A673 (cell line): ENCODE data around the gene RNF13.

Experiments used
- CTCF ChIP-seq: fragments of 300-800, 200-600 bp; sonication (generic); conservative IDR thresholded peaks from 2 replicates; pipeline ENCODE4 v1.5.1; 2017; ENCODE audit warnings: low read depth, mild to moderate bottlenecking, antibody characterized with exemption, low read length, moderate library complexity, mixed read lengths
- EZH2 ChIP-seq: fragments of 200-600 bp; sonication (generic); IDR thresholded peaks from 2 replicates; pipeline ENCODE4 v1.6.1; 2017; ENCODE audit warnings: borderline replicate concordance, low read depth, mild to moderate bottlenecking, mixed read lengths, antibody characterized with exemption, low read length; ENCODE audit not compliant: poor library complexity, severe bottlenecking

GRCh38 chr3:149792452-149793270 is 20.4 kb upstream of the RNF13 start, which contains the start of gene ANKUB1:
- no peak for TF ChIP-seq CTCF
- no peak for TF ChIP-seq EZH2
